ENCODE measurements around the gene HOXA4. TPM values are rescaled to one million over a fixed set of nuclear protein-coding genes. Genes with fewer than 3 reads are reported as not detected.

HOXA4 gene
- total RNA-seq, 1 donor from 2014 or later: not detected

GRCh38 chr7:27151931-27152815 is 21.6 kb upstream of the HOXA4 start, which contains the start of gene HOXA3:
TSS of gene HOXA3 (minus strand) at chr7:27152583. CDS start at chr7:27110640, 41,943 bp downstream.
- Mint-ChIP-seq H3K27me3 (ENCODE audit: unreplicated experiment) (peaks cover 59% of the 10 kb centered on the region), H3K36me3 (ENCODE audit: unreplicated experiment) (peaks cover 6% of the 10 kb centered on the region), H3K4me3 (ENCODE audit: unreplicated experiment) (peak within 1 kb of the TSS; percentile 77), H3K9me3 (ENCODE audit: unreplicated experiment) (peaks cover 9% of the 10 kb centered on the region), H3K27ac (ENCODE audit: unreplicated experiment) (no peak within 1 kb of the TSS), H3K4me1 (ENCODE audit: low read depth, unreplicated experiment) (peaks cover 2% of the 10 kb centered on the region)
- TF ChIP-seq CTCF (IDR thresholded peaks at IDR 0.05; ENCODE audit: partially characterized antibody, unreplicated experiment): no peak
- no peak for DNase-seq

- Mint-ChIP-seq H3K4me3 (ENCODE audit: unreplicated experiment) (peak overlapping the region; percentile 77), H3K4me1 (ENCODE audit: low read depth, unreplicated experiment) (peaks cover 1% of the 10 kb centered on the region), H3K27ac (ENCODE audit: unreplicated experiment) (no peak overlapping the region), H3K9me3 (ENCODE audit: unreplicated experiment) (peaks cover 11% of the 10 kb centered on the region), H3K36me3 (ENCODE audit: unreplicated experiment) (peaks cover 12% of the 10 kb centered on the region), H3K27me3 (ENCODE audit: unreplicated experiment) (peaks cover 60% of the 10 kb centered on the region)
- no peak for TF ChIP-seq CTCF (IDR thresholded peaks at IDR 0.05; ENCODE audit: partially characterized antibody, unreplicated experiment)
- DNase-seq: no peak
Measured at GRCh38 chr7:27151341-27151930, 20.9 kb upstream of the HOXA4 start.

GRCh38 chr7:27150568-27151340 is 20.2 kb upstream of the HOXA4 start:
- no peaks in the 10 kb centered on the region for H3K4me1 Mint-ChIP-seq (ENCODE audit: low read depth, unreplicated experiment)

GRCh38 chr7:27149842-27150567 is 19.4 kb upstream of the HOXA4 start:
- no peak for DNase-seq
- H3K9me3 Mint-ChIP-seq (ENCODE audit: unreplicated experiment): peaks cover 10% of the 10 kb centered on the region
- no peak overlapping the region for H3K4me3 Mint-ChIP-seq (ENCODE audit: unreplicated experiment)
- H3K36me3 Mint-ChIP-seq (ENCODE audit: unreplicated experiment): peaks cover 17% of the 10 kb centered on the region
- TF ChIP-seq CTCF (IDR thresholded peaks at IDR 0.05; ENCODE audit: partially characterized antibody, unreplicated experiment): no peak
- no peak overlapping the region for H3K27ac Mint-ChIP-seq (ENCODE audit: unreplicated experiment)
- peaks cover 61% of the 10 kb centered on the region for H3K27me3 Mint-ChIP-seq (ENCODE audit: unreplicated experiment)
- H3K4me1 Mint-ChIP-seq (ENCODE audit: low read depth, unreplicated experiment): no peaks in the 10 kb centered on the region

More at GRCh38 chr7:27150568-27151340, 20.2 kb upstream of the HOXA4 start:
- H3K9me3 Mint-ChIP-seq (ENCODE audit: unreplicated experiment): peaks cover 12% of the 10 kb centered on the region
- peak; percentile 85 for DNase-seq
- H3K4me3 Mint-ChIP-seq (ENCODE audit: unreplicated experiment): peak overlapping the region; percentile 77
- peak; percentile 88 for TF ChIP-seq CTCF (IDR thresholded peaks at IDR 0.05; ENCODE audit: partially characterized antibody, unreplicated experiment)
- peaks cover 17% of the 10 kb centered on the region for H3K36me3 Mint-ChIP-seq (ENCODE audit: unreplicated experiment)
- H3K27me3 Mint-ChIP-seq (ENCODE audit: unreplicated experiment): peaks cover 62% of the 10 kb centered on the region
- H3K27ac Mint-ChIP-seq (ENCODE audit: unreplicated experiment): no peak overlapping the region
